ENCODE measurements around the gene VCL.
A peak's percentile ranks its signal among the peaks of the same experiment; 100 is the strongest.

The VCL gene

GRCh38 chr10:74079028-74079935 lies 81.4 kb downstream of the VCL start:
- no peak for DNase-seq

DNA sequence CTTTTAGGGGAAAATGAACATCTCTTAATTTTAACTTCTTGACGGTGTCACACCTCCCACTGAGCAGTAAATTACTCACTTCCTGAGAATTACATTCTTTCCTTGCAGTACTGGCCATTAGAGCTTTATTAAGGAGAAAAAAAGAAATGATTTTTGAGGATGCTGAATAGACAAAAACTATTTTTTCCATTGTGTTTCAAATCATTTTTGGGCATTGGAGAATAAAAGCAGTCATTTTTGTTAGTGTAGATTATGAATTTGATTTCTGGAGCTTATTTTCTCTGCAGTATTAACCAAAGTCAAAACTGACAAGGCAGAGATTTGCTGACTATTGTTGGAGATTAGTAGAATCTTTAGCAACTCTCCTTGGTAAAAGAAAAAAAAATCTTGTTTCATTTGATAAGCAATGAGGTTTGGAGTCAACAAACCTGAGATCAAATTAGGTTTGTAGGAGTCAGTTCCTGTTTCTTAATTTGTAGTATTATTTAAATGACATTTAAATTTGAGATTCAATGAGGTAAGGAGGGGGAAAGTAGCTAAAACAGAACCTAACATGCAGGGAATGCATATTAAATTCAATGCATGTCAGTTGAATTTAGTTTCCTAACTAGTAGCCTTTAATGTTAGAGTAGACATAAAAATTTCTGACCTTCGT lies 82.1 kb downstream of the VCL start:
- DNase-seq, result no peak

DNA sequence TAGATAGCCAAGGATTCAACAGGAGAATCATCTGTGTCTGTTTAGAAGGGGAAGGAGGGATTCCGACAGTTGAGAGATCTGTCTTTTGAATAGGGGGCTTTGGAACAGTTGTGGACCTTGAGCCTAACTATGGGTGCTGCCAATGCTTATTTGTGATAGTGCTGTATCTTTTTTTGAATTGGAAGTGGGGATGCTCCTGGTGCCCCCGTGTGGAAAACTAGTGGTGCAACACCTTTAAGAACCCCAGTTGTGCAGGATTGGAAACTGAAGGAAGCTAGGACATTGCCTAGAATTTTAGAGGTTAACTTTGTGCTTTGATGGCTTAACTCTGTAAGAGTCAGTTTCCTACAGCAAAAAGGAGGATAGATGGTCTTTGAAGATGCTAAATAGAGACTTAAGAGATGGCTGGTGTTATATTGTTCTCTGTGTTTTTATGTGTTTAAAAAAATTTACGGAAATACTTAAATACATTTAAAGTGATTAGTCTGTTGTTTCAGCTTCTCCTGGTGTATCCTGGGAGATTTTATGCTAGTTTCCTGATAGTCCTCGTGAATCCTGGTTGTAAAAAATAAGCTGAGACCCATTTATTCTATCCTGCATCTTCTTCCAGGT lies 83.4 kb downstream of the VCL start:
- peak; percentile 10 for DNase-seq

DNA sequence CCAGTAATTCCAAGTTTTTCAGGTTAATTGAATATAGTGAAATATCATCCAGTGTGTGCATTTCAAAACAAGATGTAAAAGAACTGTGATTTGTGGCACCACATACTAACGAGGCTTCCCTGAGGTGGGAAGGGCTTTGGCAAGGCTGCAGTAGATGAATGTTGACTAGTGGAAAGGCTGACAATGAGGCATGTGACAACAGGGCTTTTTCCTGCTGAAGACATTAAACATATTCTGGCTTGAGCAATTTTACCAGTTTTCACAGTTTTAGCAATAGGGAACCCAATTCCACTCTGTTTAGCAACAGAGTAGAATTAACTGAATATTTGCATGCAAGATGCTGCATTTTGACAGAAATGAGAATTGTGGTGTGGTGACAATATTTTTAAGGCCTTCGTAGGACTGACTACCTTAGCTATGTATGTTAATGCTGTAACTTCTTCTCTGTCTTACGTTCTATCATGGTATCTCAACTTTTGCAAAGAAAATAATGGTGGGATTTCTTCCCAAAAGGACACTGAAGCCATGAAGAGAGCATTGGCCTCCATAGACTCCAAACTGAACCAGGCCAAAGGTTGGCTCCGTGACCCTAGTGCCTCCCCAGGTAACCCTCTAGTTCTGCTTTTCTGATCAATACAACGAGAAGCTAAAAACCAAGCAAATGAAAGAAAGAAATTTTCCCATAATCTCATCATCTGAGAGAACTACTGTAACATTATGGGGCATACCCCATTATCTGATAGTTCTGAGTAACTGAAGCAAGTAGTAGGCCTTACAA lies 84.2 kb downstream of the VCL start:
- DNase-seq, result no peak

DNA sequence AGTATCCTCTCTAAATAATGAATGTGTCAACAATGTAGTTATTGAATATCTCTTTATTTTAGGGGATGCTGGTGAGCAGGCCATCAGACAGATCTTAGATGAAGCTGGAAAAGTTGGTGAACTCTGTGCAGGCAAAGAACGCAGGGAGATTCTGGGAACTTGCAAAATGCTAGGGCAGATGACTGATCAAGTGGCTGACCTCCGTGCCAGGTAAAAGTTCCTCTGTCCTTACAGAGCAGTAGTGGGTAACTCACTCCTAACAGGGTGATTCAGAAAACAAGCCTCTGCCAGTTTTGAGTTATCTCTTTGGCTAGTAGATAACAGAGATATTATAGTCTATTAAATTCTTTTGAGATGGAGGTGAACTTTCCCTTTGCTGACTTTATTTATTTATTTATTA lies 85.4 kb downstream of the VCL start:
- no peak for DNase-seq

DNA sequence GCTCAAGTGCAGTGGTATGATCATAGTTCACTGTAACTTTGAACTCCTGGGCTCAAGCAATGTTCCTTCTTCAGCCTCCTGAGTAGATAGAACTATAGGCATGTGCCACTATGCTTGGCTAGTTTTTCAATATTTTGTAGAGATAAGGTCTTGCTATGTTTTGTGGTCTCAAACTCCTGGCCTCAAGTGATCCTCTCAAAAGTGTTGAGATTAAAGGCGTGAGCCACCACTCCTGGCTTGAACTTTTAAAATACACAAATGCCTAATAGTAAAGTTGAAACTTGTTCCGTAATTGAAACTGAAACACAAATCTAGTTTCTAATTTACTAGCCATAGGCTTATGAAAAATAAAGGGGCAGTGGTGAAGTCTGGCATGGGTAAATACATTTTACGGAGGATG lies 87.0 kb downstream of the VCL start:
- DNase-seq, result no peak

GRCh38 chr10:74086317-74086716 lies 88.4 kb downstream of the VCL start:
- no peak for DNase-seq

DNA sequence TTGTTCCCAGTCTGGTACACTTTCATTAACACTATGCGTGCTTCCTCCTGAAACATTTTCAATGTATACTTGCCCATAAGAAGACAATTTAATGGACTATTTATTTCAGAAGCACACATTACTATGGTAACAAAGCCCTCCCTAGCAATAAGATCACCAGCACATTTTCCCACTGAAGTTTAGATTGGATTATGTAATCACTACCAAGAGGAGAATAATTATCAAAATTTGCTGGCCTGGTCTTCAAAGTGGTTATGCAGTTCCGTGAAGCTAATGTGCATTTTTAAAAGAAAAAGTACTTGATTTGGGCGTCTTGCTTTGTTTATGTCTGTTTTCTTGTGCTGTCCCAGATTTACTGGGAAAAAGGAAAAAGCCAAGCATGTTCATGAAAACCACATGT lies 90.8 kb downstream of the VCL start:
- no peak for DNase-seq

DNA sequence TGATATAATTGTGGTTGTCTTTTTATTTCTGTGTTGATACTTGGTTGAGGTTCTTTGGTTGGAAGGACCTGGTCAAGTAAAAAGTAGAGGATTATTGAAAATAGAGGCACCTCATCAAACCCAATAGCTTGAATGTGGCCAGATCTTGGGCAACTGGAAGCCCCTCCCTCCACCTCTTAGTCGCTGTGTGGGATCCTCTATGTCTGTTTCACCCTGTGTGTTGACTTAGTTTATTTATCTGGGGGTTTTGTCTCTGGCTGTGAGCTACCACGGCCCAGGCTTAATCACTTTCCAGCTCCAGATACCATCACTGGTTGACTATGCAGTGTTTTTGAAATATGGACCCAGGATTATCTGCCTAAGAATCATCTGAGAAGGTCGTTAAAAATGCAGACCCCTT lies 94.5 kb downstream of the VCL start:
- DNase-seq, result no peak

DNA sequence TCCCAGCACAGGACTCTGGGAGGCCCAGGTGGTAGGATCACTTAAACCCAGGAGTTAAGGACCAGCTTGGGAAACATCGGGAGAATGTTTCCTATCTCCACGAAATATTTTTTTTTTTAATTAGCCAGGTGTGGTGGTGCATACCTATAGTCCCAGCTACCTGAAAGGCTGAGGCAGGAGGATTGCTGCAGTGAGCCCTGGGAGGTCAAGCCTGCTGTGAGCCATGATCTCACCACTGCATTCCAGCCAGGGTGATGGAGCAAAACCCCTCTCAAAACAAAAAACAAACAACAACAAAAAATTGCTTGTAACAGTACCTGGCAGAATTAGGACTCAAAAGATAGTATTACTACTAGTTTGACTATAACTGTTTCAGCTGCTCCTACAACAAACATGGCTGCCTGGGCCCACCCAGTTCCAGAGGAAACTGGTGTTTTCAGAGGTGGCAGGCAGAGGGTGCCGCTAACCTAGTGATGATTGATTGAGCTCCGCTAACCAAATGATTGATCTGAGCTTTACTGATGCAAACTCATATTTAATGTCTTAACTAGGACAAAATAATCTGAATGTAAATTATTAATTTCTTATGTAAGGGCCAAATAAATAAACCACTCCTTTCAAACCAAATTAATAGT lies 95.7 kb downstream of the VCL start:
- DNase-seq, result no peak

DNA sequence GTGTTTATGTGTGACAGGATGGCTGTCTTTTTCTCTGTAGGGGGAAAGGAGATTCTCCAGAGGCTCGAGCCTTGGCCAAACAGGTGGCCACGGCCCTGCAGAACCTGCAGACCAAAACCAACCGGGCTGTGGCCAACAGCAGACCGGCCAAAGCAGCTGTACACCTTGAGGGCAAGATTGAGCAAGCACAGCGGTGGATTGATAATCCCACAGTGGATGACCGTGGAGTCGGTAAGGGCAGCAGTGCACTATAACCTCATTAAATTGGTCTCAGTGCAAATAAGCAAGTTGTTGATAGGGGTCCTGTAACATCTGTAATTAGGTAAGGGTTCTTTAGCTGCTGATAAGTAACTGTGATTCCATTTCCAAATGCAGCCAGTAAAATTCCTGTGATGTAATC lies 96.3 kb downstream of the VCL start:
- no peak for DNase-seq

DNA sequence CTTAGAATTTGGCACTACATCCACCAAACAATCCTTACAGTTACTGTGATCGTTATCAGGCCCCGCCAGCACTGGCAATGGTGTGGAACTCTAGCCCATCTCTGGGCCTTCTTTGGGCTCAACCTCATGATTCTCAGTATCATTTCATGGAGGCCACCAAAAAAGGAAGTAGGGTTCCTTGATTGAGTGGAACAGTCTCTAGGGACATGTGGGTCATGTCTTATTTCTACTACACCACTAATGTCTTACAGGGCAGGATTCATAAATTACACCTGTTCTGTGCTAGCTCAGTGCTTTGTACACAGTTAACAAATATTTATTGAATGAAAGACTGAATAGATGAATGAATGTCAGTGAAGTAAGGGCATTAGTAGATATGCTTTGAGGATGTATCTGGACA lies 98.9 kb downstream of the VCL start:
- DNase-seq, result no peak

GRCh38 chr10:74097776-74098175 lies 99.9 kb downstream of the VCL start:
- no peak for DNase-seq

GRCh38 chr10:74099420-74099819 lies 101.5 kb downstream of the VCL start:
- no peak for DNase-seq

GRCh38 chr10:74099836-74100235 lies 101.9 kb downstream of the VCL start:
- no peak for DNase-seq

DNA sequence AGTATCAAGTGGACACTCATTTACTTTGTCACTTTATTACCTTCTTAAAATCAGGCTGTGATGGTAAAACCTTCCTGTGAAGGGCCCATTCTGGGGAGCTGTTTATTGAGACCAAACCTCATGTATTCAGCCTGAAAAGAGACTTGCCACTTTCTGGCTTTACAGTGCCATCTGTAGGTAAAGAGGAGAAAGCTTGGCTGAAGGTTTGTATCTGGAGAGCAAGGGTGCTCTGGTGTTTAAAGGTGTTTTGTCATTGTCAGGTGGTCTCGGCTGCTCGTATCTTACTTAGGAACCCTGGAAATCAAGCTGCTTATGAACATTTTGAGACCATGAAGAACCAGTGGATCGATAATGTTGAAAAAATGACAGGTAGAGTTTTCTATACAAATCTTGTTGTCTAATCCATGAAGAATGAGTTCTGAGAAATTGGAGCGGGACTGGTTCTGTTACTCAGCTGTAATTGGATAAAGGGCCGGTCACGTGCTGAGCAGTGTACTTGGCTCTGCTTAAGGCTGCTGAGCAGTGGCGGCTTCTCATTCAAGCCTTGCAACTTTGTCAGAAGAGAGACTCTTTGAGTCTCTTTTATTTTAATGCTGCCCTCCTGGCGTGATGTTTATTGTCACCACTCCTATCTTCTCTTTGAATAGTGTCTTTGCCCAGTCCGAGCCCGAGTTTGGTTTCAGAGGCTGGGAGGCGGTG lies 105.8 kb downstream of the VCL start:
- DNase-seq, result no peak

DNA sequence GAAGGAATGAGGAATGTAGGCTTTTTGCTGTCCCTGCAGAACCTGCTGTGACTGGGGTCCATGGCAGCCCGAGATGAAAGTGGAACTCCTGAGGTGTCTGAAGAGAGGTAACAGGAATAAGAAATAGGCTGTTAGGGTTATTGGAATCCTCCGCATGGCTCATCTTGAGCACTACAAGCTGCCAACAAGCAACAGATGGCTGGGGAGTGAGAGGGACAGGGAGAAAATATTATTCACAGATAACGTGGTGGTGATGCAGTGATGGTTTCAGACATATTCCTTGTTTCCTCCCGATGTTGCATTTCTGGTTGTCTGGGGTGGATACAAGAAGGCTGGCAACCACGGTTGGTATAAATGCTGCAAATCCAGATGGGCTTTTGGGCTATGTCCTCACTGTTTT lies 106.6 kb downstream of the VCL start:
- no peak for DNase-seq

DNA sequence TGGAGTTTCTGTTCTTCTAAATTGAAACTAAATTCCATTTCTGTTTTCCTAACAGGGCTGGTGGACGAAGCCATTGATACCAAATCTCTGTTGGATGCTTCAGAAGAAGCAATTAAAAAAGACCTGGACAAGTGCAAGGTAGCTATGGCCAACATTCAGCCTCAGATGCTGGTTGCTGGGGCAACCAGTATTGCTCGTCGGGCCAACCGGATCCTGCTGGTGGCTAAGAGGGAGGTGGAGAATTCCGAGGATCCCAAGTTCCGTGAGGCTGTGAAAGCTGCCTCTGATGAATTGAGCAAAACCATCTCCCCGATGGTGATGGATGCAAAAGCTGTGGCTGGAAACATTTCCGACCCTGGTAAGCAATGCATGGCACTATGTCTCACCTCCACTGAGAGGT lies 107.1 kb downstream of the VCL start:
- DNase-seq, result no peak

- DNase-seq, result no peak
Observed at GRCh38 chr10:74107391-74107790, 109.5 kb downstream of the VCL start.

- DNase-seq, result no peak
Observed at GRCh38 chr10:74109452-74109851, 111.5 kb downstream of the VCL start.

DNA sequence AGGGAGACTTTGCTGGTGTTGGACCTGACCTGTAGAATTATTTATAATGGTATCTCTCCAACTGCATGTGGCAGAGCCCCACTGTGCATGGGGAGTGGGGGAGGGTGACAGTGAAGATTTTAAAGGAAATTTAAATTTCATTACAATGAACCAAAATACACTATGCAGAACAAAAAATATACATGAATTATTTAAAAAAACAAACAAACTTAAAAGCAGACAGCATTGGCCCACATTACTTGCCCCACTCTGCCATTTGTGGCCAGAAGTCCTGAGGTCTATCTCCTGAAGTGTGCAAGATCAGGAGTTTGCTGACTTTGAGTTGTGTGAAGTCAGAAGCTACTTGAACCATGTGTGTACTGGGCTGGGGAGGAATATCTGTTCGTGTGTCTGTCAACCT lies 112.2 kb downstream of the VCL start:
- DNase-seq, result no peak

GRCh38 chr10:74111799-74112198 lies 113.9 kb downstream of the VCL start:
- DNase-seq, result no peak
